CD4-positive, alpha-beta T cell (primary cell): ENCODE measurements around the gene HJURP. TPM values are rescaled to one million over a fixed set of nuclear protein-coding genes. Genes with fewer than 3 reads are reported as not detected.

Experiments used
- ATAC-seq: fragments of 200-7000 bp; cut with Tn5 transposase; one replicate; pipeline ENCODE4 v1.10.0; 2022; ENCODE audit warnings: mild to moderate bottlenecking; ENCODE audit not compliant: poor library complexity
- CTCF ChIA-PET: fragments of 350-600 bp; sonication (Branson Sonifier 250); formaldehyde crosslinking; loops from one replicate; lab custom pipeline; 2021; ENCODE audit warnings: antibody characterized with exemption, inconsistent platforms; lab: Charles Lee
- POLR2A ChIA-PET: fragments of 350-600 bp; sonication (Branson Sonifier 250); formaldehyde crosslinking; loops from one replicate; lab custom pipeline; 2021; ENCODE audit warnings: antibody characterized with exemption, inconsistent platforms; lab: Charles Lee
- DNase-seq, 14 experiments: peaks; one replicate each; pipeline ENCODE4 v3.0.0-alpha.2; 2013 to 2020; ENCODE audit warnings: mixed read lengths in 2 of 14
- H3K27ac ChIP-seq, 2 donors: one replicate each; pipeline versions ENCODE4 v1.5.1 to v1.7.0; 2013; ENCODE audit warnings: low read length in 2 of 2, low read depth in 1 of 2, mild to moderate bottlenecking in 1 of 2
- H3K27me3 ChIP-seq, 2 experiments: 1 replicate in 1 of 2; 2 replicates in 1 of 2; pipeline versions ENCODE4 v1.6.1 to v1.7.0; 2013; ENCODE audit warnings: low read length in 2 of 2, control low read depth in 1 of 2, mild to moderate bottlenecking in 1 of 2, moderate library complexity in 1 of 2; ENCODE audit not compliant: insufficient read depth in 2 of 2, control insufficient read depth in 1 of 2
- H3K36me3 ChIP-seq: one replicate; pipeline ENCODE4 v1.6.1; 2013; ENCODE audit warnings: low read length, control low read depth; ENCODE audit not compliant: insufficient read depth
- H3K4me1 ChIP-seq: one replicate; pipeline ENCODE4 v1.6.1; 2013; ENCODE audit warnings: low read length, control low read depth; ENCODE audit not compliant: insufficient read depth
- H3K4me3 ChIP-seq: one replicate; pipeline ENCODE4 v1.5.1; 2013; ENCODE audit warnings: mild to moderate bottlenecking, low read length, moderate library complexity
- H3K9me3 ChIP-seq, 2 experiments: 1 replicate in 1 of 2; 2 replicates in 1 of 2; pipeline versions ENCODE4 v1.6.1 to v1.7.0; 2013; ENCODE audit warnings: low read length in 2 of 2, mild to moderate bottlenecking in 2 of 2, control low read depth in 1 of 2, moderate library complexity in 1 of 2; ENCODE audit not compliant: control insufficient read depth in 1 of 2, insufficient read depth in 1 of 2
- H3K27ac Mint-ChIP-seq: one replicate; pipeline ENCODE4 v1.8.0; 2020; ENCODE audit warnings: mixed read lengths
- H3K27me3 Mint-ChIP-seq: one replicate; pipeline ENCODE4 v1.8.0; 2021; ENCODE audit warnings: mixed read lengths
- H3K36me3 Mint-ChIP-seq: one replicate; pipeline ENCODE4 v1.8.0; 2021; ENCODE audit warnings: low read depth, mixed read lengths
- H3K4me1 Mint-ChIP-seq: one replicate; pipeline ENCODE4 v1.8.0; 2021; ENCODE audit warnings: low read depth, mixed read lengths
- H3K4me3 Mint-ChIP-seq: one replicate; pipeline ENCODE4 v1.8.0; 2020; ENCODE audit warnings: mild to moderate bottlenecking, mixed read lengths
- H3K9me3 Mint-ChIP-seq: one replicate; pipeline ENCODE4 v1.8.0; 2020; ENCODE audit warnings: mixed read lengths
- intact Hi-C, 2 experiments: fragments of 100-400 bp; cut with DNase I in 1 of 2; cut with micrococcal nuclease in 1 of 2; formaldehyde crosslinking; loops; one replicate each; pipeline versions ENCODE4 v1.15.1 to v1.9.0; 2023 to 2025; cut with DNase I, micrococcal nuclease
- total RNA-seq, 174 experiments: library from RNA in 2 of 174; stranded (reverse) in 2 of 174; gene quantifications; one replicate each; pipeline ENCODE4 v1.2.3 and lab custom pipeline; 2021 to 2026
- TF ChIP-seq, protein P1 (sequence below): fragments of 200-600 bp; IDR thresholded peaks from one replicate; pipeline ENCODE4 v1.8.0; 2022; ENCODE audit warnings: antibody characterized with exemption, mild to moderate bottlenecking

The HJURP gene
- total RNA-seq, 2 experiments from 2014 or later = 0.22 to 0.25 TPM

DNA sequence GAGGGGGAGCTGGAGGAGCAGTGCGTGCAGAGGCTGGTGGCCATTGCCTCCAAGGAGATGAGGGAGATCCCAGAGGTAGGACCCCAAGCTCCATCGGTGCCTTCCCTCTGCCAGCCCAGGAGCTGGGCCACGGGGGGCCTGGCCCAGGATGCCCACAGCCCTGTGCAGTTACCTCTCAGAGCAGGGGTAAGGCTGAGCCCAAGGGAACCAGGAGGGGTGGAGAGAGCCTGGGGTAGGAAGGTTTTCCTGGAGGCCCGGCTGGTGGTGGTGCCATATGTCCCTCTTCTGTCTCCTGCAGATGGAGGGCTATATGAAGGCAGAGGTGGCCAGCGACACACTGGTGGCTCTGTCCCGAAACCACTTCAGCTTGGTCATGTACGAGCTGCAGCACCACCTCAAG, 64.8 kb downstream of the HJURP start:
- Mint-ChIP-seq H3K27me3 (peaks cover 12% of the 10 kb centered on the region), H3K4me1 (no peaks in the 10 kb centered on the region), H3K36me3 (no peaks in the 10 kb centered on the region), H3K9me3 (no peaks in the 10 kb centered on the region), H3K4me3 (no peak overlapping the region), H3K27ac (no peak overlapping the region)
- ChIA-PET POLR2A (no interaction called here), CTCF (no interaction called here)
- H3K27me3 ChIP-seq = peaks cover 0 to 5% of the 10 kb centered on the region in 2 experiments
- ATAC-seq (no peak), DNase-seq (no peak)
- peaks cover 0 to 8% of the 10 kb centered on the region in 2 experiments for H3K9me3 ChIP-seq
- intact Hi-C loops = no loop called here
- H3K4me3 ChIP-seq = no peak overlapping the region
- no peaks in the 10 kb centered on the region for H3K4me1 ChIP-seq
- TF ChIP-seq, protein P1, sequence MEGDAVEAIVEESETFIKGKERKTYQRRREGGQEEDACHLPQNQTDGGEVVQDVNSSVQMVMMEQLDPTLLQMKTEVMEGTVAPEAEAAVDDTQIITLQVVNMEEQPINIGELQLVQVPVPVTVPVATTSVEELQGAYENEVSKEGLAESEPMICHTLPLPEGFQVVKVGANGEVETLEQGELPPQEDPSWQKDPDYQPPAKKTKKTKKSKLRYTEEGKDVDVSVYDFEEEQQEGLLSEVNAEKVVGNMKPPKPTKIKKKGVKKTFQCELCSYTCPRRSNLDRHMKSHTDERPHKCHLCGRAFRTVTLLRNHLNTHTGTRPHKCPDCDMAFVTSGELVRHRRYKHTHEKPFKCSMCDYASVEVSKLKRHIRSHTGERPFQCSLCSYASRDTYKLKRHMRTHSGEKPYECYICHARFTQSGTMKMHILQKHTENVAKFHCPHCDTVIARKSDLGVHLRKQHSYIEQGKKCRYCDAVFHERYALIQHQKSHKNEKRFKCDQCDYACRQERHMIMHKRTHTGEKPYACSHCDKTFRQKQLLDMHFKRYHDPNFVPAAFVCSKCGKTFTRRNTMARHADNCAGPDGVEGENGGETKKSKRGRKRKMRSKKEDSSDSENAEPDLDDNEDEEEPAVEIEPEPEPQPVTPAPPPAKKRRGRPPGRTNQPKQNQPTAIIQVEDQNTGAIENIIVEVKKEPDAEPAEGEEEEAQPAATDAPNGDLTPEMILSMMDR = no peak
- H3K36me3 ChIP-seq = no peaks in the 10 kb centered on the region
- H3K27ac ChIP-seq = no peak overlapping the region

Other genes with a start within 250 kb of the HJURP start
- gene UGT1A8, start 236.9 kb downstream of the HJURP start, total RNA-seq = not detected
- not detected for gene UGT1A10, start 218.1 kb downstream of the HJURP start, total RNA-seq
- not detected for gene UGT1A9, start 182.6 kb downstream of the HJURP start, total RNA-seq
- gene UGT1A7, start 172.6 kb downstream of the HJURP start, total RNA-seq = not detected
- gene UGT1A6, start 161.6 kb downstream of the HJURP start, total RNA-seq = not detected
- not detected for gene UGT1A5, start 141.6 kb downstream of the HJURP start, total RNA-seq
- not detected for gene UGT1A4, start 135.8 kb downstream of the HJURP start, total RNA-seq
- not detected for gene UGT1A3, start 125.5 kb downstream of the HJURP start, total RNA-seq
- not detected for gene UGT1A1, start 94.3 kb downstream of the HJURP start, total RNA-seq
- not detected for gene MROH2A, start 76.2 kb downstream of the HJURP start, total RNA-seq
- not detected for gene TRPM8, start 62.8 kb upstream of the HJURP start, total RNA-seq
- gene SPP2, start 196.2 kb upstream of the HJURP start, total RNA-seq = not detected